Panc1 (cell line): ENCODE data around the gene UBAP1. TPM values are rescaled to one million over a fixed set of nuclear protein-coding genes. Genes with fewer than 3 reads are reported as not detected.

ENCODE experiments used
- ATAC-seq: fragments of 200-7000 bp; cut with Tn5 transposase; 2 replicates; pipeline ENCODE4 v1.9.1; 2020; ENCODE audit warnings: mild to moderate bottlenecking, moderate library complexity
- BruUV-seq: library from RNA; stranded (reverse); fragments of 400-500 nt; replicated peaks from 2 replicates; lab custom pipeline; 2021; lab: Mats Ljungman, UMichigan
- CTCF ChIA-PET: fragments of 300-600 bp; sonication (Branson Sonifier 250); formaldehyde crosslinking; loops from one replicate; lab custom pipeline; 2022; ENCODE audit warnings: antibody characterized with exemption; lab: Charles Lee
- POLR2A ChIA-PET: fragments of 300-600 bp; sonication (Branson Sonifier 250); formaldehyde crosslinking; loops from one replicate; lab custom pipeline; 2022; ENCODE audit warnings: antibody characterized with exemption; lab: Charles Lee
- DNase-seq: peaks from one replicate; pipeline ENCODE4 v3.0.0-alpha.2; 2010; ENCODE audit warnings: low read depth, low spot score
- H3K27ac ChIP-seq: 2 replicates; pipeline ENCODE4 v1.5.1; 2011; ENCODE audit warnings: mild to moderate bottlenecking, low read length, inconsistent platforms
- H3K27me3 ChIP-seq: fragments of 200-500 bp; sonication (Bioruptor generic); 2 replicates; pipeline ENCODE4 v1.6.0; 2014; ENCODE audit warnings: low read length, inconsistent platforms; ENCODE audit not compliant: control insufficient read depth, insufficient read depth
- H3K36me3 ChIP-seq: fragments of 200-500 bp; sonication (Bioruptor generic); 2 replicates; pipeline ENCODE4 v1.5.1; 2014; ENCODE audit warnings: inconsistent platforms, mild to moderate bottlenecking, low read length, moderate library complexity; ENCODE audit not compliant: control insufficient read depth, insufficient read depth
- H3K4me1 ChIP-seq: 2 replicates; pipeline ENCODE4 v1.5.1; 2011; ENCODE audit warnings: inconsistent platforms, mild to moderate bottlenecking, low read length, moderate library complexity; ENCODE audit not compliant: control insufficient read depth, insufficient read depth
- H3K4me3 ChIP-seq, 2 experiments: 2 replicates each; pipeline ENCODE4 v1.5.1; 2011 to 2012; ENCODE audit warnings: low read depth in 2 of 2, low read length in 2 of 2, mild to moderate bottlenecking in 2 of 2, inconsistent platforms in 1 of 2, moderate library complexity in 1 of 2
- H3K9me3 ChIP-seq: fragments of 200-500 bp; sonication (Bioruptor generic); 2 replicates; pipeline ENCODE4 v1.5.1; 2014; ENCODE audit warnings: low read depth, mild to moderate bottlenecking, inconsistent platforms, low read length, moderate library complexity; ENCODE audit not compliant: control insufficient read depth, insufficient read depth
- POLR2AphosphoS5 ChIP-seq: IDR thresholded peaks from 2 replicates; pipeline ENCODE4 v1.6.1; 2012; ENCODE audit warnings: mild to moderate bottlenecking, low read depth, low read length, moderate library complexity
- SIN3A ChIP-seq: IDR thresholded peaks from 2 replicates; pipeline ENCODE4 v1.6.1; 2012; ENCODE audit warnings: low read depth, mild to moderate bottlenecking, low read length, moderate library complexity, borderline replicate concordance; ENCODE audit not compliant: insufficient read depth
- TCF7L2 ChIP-seq: IDR thresholded peaks from 2 replicates; pipeline ENCODE4 v1.6.1; 2011; ENCODE audit warnings: mild to moderate bottlenecking, low read depth, low read length, inconsistent platforms
- in situ Hi-C: cut with HindIII; loops from 2 replicates; pipeline ENCODE4 v1.10.0; 2016; ENCODE audit warnings: low sequenced_read_pairs, low pct_unique_long_range_greater_than_20kb
- intact Hi-C: fragments of 100-400 bp; cut with micrococcal nuclease; formaldehyde crosslinking; loops from one replicate; pipeline ENCODE4 v1.10.0; 2022; ENCODE audit not compliant: unreplicated experiment
- total RNA-seq: library from RNA; stranded (reverse); gene quantifications from one replicate; pipeline ENCODE4 v1.2.1, GENCODE V29; 2021; ENCODE audit not compliant: unreplicated experiment
- TF ChIP-seq, protein P1 (sequence below), 2 experiments: IDR thresholded peaks; 2 replicates each; pipeline ENCODE4 v1.6.1; 2011 to 2012; ENCODE audit warnings: low read depth in 2 of 2, control low read depth in 1 of 2, low read length in 1 of 2, mild to moderate bottlenecking in 1 of 2, moderate library complexity in 1 of 2; ENCODE audit not compliant: insufficient read depth in 1 of 2
- TF ChIP-seq, protein P2 (sequence below): fragments of 450-650 bp; IDR thresholded peaks from 2 replicates; pipeline ENCODE4 v1.5.1; 2017; ENCODE audit warnings: mild to moderate bottlenecking

The UBAP1 gene
- total RNA-seq, 1 experiment from 2014 or later, result 55.3 TPM

DNA sequence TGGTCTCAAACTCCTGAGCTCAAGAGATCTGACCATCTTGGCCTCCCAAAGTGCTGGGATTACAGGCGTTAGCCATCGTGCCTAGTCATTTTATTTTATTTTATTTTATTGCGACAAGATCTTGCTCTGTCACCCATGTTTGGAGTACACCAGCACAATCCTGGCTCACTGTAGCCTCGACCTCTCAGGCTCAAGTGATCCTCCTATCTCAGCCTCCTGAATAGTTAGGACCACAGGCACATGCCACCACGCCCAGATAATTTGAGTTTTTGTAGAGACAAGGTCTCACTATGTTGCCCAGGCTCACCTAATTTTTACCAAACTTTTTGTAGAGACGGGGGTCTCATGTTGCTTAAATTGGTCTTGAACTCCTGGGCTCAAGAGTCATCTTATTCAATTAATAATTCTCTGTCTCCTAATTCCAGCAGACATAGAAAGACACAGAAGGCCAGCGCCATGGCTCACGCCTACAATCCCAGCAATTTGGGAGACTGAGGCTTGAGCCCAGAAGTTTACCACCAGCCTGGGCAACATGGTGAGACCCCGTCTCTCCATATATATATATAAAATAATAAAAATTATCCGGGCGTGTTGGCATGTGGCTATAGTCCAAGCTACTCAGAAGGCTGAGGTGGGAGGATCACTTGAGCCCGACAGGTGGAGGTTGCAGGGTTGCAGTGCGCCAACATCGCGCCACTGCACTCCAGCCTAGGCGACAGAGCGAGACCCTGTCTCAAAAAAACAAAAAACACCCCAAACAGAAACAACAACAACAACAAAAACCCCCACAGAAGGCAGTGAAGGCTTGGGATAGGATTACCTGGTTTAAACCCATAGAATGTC is 1.0 kb upstream of the UBAP1 start:
- peak overlapping the region; percentile 92 for H3K27ac ChIP-seq

GRCh38 chr9:34179213-34180136 is 632 bp downstream of the UBAP1 start:
- CTCF ChIA-PET, result interaction anchor here (0.7 kb wide), 2 partner anchors 74 to 87 kb away, joined by 3 to 5 read pairs; no protein-coding TSS in a partner anchor
- DNase-seq, result no peak
- BruUV-seq, result TSS peak; percentile 95
- peak; percentile 70 for ATAC-seq
- Histone ChIP-seq H3K27me3 (no peaks in the 10 kb centered on the region), H3K9me3 (no peaks in the 10 kb centered on the region), H3K4me1 (peaks cover 4% of the 10 kb centered on the region; the same call in 1 of the 2 replicates), H3K4me3 (peak overlapping the region; percentile 63 to 85), H3K36me3 (no peaks in the 10 kb centered on the region), H3K27ac (peak overlapping the region; percentile 92)
- TF ChIP-seq, protein P1, sequence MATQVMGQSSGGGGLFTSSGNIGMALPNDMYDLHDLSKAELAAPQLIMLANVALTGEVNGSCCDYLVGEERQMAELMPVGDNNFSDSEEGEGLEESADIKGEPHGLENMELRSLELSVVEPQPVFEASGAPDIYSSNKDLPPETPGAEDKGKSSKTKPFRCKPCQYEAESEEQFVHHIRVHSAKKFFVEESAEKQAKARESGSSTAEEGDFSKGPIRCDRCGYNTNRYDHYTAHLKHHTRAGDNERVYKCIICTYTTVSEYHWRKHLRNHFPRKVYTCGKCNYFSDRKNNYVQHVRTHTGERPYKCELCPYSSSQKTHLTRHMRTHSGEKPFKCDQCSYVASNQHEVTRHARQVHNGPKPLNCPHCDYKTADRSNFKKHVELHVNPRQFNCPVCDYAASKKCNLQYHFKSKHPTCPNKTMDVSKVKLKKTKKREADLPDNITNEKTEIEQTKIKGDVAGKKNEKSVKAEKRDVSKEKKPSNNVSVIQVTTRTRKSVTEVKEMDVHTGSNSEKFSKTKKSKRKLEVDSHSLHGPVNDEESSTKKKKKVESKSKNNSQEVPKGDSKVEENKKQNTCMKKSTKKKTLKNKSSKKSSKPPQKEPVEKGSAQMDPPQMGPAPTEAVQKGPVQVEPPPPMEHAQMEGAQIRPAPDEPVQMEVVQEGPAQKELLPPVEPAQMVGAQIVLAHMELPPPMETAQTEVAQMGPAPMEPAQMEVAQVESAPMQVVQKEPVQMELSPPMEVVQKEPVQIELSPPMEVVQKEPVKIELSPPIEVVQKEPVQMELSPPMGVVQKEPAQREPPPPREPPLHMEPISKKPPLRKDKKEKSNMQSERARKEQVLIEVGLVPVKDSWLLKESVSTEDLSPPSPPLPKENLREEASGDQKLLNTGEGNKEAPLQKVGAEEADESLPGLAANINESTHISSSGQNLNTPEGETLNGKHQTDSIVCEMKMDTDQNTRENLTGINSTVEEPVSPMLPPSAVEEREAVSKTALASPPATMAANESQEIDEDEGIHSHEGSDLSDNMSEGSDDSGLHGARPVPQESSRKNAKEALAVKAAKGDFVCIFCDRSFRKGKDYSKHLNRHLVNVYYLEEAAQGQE (IDR thresholded peaks at IDR 0.05; ENCODE audit: insufficient read depth in 1 of 2, low read depth in 2 of 2, low read length in 1 of 2), result no peak
- TF ChIP-seq POLR2AphosphoS5, result no peak
- TF ChIP-seq SIN3A, result no peak; the same call in 1 of the 2 replicates
- TF ChIP-seq, protein P2, sequence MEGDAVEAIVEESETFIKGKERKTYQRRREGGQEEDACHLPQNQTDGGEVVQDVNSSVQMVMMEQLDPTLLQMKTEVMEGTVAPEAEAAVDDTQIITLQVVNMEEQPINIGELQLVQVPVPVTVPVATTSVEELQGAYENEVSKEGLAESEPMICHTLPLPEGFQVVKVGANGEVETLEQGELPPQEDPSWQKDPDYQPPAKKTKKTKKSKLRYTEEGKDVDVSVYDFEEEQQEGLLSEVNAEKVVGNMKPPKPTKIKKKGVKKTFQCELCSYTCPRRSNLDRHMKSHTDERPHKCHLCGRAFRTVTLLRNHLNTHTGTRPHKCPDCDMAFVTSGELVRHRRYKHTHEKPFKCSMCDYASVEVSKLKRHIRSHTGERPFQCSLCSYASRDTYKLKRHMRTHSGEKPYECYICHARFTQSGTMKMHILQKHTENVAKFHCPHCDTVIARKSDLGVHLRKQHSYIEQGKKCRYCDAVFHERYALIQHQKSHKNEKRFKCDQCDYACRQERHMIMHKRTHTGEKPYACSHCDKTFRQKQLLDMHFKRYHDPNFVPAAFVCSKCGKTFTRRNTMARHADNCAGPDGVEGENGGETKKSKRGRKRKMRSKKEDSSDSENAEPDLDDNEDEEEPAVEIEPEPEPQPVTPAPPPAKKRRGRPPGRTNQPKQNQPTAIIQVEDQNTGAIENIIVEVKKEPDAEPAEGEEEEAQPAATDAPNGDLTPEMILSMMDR, result no peak
- no peak for TF ChIP-seq TCF7L2
- intact Hi-C loops (no loop called here), in situ Hi-C loops (no loop called here)
- POLR2A ChIA-PET, result interaction anchor here (0.5 to 0.6 kb wide), 2 partner anchors 57 to 199 kb away, joined by 5 to 12 read pairs; no protein-coding TSS in a partner anchor

More for the DNA sequence above, 1.0 kb upstream of the UBAP1 start:
- no TSS peak for BruUV-seq
- no peak for TF ChIP-seq POLR2AphosphoS5
- TF ChIP-seq, protein P2, result no peak
- TF ChIP-seq, protein P1 (IDR thresholded peaks at IDR 0.05; ENCODE audit: insufficient read depth in 1 of 2, low read depth in 2 of 2, low read length in 1 of 2), result no peak
- TF ChIP-seq TCF7L2, result no peak
- TF ChIP-seq SIN3A, result no peak
- ChIA-PET POLR2A (interaction anchor here (0.6 to 0.7 kb wide), 4 partner anchors 14 to 240 kb away, joined by 3 to 5 read pairs (median 4); no protein-coding TSS in a partner anchor), CTCF (interaction anchor here (0.5 to 0.7 kb wide), 3 partner anchors 17 to 287 kb away, joined by 4 to 6 read pairs (median 5); no protein-coding TSS in a partner anchor)
- ATAC-seq, result no peak
- in situ Hi-C loops, result no loop called here
- intact Hi-C loops, result no loop called here
- no peak for DNase-seq
- Histone ChIP-seq H3K4me1 (peaks cover 4% of the 10 kb centered on the region; the same call in 1 of the 2 replicates), H3K4me3 (peak overlapping the region; percentile 63 to 85), H3K36me3 (no peaks in the 10 kb centered on the region), H3K9me3 (no peaks in the 10 kb centered on the region), H3K27me3 (no peaks in the 10 kb centered on the region)
